Left renal cortex interstitium (tissue), 4 donors: Measurements from ENCODE around the gene PAX6. TPM values are rescaled to one million over a fixed set of nuclear protein-coding genes. Genes with fewer than 3 reads are reported as not detected.

Experiments used
- DNase-seq, 4 donors: peaks; one replicate each; pipeline ENCODE4 v3.0.0-alpha.2; 2013; ENCODE audit warnings: low read depth in 4 of 4, low spot score in 2 of 4, missing footprints in 1 of 4
- polyA plus RNA-seq, 4 donors: library from polyadenylated mRNA; unstranded; fragments of 120-200 nt; gene quantifications; one replicate each; pipeline ENCODE4 v1.2.1, GENCODE V29; 2013; ENCODE audit not compliant: insufficient read length in 4 of 4

PAX6 gene
- polyA plus RNA-seq, 4 donors, result 0.10 to 0.11 TPM; not detected in 2

DNA sequence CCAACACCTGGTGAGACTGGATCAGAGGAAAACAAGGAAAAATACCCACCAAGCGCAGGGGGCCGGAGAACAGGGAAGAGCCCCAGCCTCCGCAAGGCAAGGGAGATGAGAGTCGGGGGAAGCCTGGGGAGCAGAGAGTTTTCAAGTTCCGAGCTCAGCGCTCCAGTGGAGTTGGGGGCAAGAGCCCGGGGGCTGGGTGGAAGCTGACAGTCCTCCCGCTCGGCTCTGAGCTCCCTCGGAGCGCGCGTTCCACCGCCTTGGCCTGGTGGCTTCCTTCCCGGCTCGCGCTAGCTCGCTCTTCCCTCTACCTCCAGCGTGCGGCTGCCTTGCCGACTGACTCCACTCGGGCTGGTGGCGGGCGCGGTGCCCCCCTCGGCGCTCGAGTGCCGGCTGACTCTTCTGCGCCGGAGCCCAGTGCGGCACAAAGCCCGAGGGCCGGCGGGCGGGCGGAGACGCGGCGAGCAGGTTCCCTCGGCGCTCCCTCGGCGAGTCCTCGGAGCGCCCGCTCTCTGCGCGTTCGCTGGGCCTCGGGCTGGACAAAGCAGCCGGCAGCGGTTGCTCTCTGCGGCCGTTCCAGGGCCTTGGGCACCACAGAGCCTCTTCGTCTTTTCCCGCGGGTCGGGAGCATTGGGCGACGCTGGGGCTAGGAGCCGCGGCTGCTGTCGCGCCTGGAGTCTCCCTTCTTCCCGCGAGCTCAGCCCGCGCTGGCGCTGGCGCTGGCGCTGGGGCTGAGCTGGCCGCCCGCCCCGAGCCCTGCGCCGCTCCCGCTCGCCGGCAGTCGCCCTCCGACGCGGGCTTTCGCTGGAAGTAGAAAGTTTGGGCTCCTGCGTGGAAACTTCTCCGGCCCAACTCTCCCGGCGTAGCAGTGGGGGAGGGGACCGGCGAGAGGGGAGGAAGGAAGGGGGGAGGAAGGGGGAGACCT lies 1.0 kb downstream of the PAX6 start:
- no peak for DNase-seq

DNA sequence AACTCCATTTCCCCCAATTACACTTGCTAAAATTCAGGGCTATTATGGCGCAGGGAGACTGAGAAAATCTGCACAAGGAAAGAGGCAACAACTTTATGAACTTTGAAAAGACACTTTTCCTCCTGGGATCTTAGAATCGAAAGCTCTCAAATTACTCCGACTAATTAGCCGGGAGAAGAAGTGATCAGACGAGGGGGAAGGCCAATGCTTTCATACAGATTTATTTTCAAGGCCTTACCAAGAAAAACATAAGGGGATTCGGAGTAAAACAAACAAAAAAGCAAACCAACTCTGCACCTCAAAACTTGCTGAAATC lies 1.6 kb downstream of the PAX6 start:
- no peak for DNase-seq

DNA sequence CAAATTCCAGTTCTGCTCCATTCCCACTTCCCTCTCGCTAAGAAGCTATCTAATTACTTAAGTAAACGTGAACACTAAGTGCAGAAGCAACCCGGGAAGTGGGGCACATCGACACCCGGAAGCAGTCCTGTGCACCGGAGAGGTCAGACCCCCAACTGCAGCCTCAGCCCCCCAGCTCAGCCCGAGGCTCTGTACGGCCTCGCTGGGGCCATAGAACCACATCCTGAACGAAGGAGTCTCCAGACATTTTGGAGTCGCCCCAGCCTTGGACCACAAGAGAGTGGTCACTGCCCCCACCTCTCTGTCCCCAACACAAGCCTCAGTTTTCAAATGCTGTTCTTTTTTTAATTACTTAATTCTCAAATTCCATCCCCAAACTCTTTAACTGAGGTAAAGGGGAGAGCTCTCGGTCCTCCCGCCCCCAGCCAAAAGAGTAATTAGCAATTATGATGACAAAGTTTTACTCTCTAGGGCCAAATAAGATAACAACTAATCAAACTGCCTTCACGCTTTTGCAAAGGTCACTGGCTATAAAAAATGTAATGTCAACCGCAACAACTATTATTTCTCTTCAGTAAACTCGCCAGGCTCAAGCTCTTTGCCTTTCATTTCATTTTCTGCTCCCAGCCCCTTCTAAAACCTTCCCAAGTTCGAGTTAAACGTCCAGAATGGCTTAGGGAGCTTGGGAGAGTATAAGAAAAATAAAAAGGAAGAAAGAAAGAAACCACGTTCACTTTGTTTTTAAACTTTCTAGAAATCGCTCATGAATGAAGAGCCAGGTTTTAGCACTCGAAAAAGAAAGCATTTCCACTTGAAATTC lies 2.2 kb downstream of the PAX6 start:
- DNase-seq, result no peak

DNA sequence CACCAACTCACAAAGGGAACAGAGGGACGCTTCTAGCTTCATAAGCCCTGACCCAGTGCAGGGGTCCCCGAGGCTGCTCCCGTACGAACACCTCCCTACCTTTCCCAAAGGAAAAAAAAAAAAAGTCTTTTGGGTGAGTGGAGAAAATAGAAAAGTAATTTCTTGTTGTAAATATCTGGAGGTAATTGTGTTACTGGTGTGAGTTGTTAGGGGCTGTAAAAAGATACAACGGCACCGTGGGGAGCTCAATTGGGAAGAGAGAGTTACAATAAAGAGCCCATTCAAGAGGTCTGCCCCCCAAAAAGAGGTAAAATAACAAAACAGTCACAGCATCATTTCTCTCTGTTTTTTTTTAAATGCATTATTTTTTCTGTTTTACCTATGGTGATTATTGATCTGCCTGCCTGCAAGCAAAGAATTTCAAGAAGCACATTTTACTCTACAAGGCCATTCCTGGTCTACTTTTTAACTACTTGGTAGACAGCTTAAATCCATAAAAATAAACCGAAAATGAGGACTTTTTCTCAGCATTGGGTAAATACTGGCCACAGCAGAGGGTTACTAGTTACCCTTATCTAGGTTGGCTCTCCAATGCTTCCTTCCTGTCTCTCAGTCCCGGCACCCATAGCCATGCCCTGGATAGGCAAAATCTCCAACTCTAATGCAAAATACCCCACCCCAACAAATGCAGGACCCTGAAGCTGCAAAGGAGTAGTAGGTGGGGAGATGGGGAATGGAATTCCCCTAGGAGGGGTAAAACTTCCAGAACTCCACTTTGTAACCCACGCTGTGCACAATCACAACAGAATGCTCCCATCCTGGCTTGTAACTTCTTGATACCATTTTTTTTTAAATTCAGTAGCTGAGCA lies 3.1 kb downstream of the PAX6 start:
- DNase-seq, result no peak

DNA sequence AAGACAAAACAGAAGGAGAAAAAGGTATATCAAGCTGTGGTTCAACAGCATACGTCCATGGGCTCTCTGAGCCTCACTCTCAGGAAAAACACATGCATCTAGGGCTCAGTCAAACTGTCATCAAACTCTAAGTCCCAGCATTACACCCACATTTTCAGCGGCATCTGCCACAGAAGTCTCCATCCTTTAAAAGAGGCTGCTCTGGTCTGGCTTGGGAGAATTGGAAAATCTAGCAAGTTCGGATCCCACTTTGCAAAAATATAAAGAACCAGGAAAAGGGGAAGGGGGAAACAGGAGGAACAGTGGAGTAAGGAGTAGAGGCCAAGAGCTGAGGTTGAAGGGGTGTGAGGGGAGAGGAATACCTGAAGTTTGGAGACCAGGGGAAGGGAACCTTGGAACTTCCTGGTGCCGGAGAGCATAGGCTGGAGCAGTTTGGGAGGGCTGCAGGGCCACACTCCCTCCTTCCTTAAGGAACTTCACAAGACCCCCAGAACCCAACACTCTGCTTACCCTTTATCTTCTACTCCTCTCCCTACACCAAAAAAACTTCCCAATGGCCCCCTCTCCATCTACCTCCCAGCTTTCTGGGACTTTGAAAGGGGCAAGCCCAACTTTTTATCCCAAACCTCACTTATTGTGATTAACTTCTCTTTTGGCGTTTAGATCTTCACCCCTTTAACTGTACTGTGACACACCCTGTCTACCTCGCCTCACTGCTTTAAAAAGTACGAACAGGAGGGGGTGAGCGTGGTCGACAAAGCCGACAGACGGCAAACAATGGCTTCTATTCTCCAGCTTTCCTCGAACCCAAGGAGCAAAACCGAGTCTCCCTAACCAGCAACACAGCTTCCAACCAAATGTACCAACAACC lies 4.0 kb downstream of the PAX6 start:
- DNase-seq, result no peak

DNA sequence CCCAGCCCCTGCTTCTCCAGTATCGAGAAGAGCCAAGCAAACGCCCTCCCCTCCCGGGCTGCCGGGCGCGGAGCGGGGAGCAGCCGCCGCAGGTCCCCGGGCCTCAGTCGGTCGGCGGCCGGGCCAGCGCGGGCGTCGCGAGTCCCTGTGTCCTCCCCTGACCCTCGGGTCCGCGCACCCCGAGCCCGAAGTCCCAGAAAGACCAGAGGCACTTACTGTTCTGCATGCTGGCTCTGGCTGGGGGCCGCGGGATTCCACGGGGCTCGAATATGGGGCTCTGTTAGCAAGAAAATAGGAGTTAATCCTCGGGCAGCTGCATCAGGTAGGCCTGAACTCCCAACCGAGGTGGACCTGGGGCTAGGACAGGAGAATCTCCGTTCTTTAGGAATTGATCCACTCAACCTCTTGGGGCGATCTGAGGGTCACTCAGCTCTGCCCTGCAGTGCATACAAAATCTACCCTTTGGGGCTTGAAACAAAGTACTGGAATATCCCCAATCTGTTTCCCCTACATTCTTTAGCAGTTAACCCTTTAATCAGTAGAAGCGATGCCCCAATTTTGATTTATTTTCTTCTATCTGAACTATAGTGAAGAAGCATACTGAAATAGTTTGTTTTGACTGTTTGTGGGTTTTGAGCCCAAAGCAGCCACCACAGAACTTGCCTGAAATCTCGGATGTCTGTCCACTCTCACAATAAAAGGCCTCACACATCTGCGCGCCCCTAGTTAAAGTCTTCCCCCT lies 4.8 kb downstream of the PAX6 start:
- DNase-seq, result no peak

DNA sequence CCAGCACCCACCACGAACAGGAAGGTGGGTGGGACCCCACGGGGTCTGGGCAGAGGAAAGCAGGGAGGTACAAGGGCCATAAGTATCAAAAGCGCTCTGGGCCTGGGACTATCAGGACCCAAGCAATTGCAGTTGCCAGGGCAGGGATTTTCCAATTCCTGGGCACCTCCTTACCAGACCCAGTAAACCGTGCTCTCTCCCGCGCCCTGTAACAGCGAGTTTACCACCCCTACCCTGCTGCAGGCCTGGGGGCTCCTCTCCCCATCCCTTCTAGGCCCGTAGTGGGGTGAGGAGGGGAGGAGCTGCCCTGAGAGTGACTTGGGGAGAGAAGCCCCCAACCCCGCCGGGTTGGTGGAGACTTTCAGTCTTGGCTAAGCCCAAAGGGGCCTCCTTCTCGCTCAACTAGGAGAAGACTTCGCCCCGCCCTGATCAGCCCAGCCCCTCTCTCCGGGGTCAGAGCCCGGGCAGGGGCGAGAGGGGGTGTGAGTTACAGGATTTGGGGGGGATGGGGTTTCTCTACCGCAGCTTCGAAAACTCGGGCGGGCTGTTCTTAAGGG lies 5.4 kb downstream of the PAX6 start:
- no peak for DNase-seq

DNA sequence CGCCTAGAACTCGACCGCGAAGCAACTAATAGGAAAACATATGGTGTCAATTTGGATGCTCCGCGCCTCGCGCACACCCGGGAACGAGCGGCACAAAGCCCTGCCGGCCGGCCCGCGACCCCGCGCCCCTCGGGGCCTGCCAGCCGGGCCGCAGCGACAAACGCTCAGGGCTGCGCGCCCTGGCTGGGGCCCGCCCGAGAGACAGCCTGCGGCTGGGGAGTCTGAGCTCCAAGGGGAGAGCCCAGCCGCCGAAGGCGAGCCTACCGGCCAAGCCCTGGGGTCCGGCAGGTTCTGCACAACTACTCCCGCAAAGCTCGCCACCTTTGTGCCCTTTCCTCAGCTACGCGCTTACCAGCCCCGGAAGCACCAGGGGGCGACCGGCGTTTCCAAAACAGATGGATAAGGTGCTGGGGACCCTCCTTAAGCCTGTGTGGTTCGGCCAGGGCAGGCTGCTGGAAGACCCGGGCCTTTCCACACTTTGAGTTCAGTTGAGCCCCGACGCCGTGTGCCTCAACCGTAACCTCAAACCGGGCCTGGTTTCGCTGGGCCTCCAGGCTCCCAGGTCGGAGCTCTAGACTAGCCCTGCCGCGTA lies 6.0 kb downstream of the PAX6 start:
- DNase-seq, result no peak

DNA sequence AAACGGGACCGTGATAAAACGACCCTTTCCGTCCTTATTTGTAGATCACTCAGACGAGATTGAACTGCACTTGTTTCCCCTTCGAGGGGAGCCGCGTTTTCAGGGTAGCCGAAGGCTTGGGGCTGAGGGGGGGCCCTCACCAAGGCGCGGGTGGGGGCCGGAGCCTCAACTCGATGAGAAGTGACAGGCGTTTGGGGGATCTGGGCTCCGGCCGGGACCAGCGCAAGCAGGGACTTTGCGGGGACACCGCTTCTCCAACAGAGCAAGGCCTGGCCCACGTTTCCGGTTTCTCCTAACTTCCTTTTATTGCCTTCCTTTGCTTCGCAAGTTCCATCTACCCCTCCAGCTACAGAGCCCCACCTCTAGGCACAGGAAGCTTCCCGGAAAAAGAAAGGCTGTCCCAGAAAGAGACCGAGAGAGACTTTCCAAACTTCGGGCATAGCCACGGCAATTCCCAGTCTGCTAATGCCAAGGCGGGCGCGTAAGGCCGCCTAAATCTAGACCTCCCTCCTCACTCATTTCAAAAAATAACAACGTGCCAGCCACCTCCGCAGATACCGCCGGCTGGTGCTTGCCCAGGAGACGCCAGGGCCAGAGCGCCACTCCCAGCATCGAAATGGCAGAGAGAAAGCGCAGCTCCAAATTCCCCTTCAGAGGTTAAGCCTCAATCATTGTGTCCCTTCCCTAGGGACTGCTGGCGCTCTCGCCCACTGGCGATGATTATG lies 6.6 kb downstream of the PAX6 start:
- DNase-seq, result no peak

DNA sequence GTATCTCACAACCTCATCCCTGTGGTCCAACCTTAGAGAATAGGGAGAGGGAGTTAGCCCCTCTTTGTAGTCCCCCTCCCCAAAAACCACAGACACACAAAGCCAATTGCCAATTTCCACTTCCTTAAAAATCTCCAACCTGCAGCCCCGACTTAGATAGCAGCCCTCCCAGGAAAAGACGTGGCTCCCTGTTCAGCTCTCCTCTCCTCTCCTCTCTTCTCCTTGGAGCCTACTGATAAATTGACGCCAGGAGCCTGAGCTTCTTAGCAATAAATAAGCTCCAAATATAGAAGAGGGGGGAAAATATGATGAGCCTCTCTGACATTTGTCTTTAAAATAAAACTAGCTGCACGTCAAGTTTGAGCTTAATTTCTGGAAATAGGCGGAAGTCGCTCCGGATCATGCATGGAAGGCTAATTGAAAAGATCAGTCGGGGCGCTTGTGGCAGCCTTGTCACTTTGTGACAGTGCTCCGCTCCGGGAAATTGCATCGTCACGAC lies 7.3 kb downstream of the PAX6 start:
- no peak for DNase-seq

DNA sequence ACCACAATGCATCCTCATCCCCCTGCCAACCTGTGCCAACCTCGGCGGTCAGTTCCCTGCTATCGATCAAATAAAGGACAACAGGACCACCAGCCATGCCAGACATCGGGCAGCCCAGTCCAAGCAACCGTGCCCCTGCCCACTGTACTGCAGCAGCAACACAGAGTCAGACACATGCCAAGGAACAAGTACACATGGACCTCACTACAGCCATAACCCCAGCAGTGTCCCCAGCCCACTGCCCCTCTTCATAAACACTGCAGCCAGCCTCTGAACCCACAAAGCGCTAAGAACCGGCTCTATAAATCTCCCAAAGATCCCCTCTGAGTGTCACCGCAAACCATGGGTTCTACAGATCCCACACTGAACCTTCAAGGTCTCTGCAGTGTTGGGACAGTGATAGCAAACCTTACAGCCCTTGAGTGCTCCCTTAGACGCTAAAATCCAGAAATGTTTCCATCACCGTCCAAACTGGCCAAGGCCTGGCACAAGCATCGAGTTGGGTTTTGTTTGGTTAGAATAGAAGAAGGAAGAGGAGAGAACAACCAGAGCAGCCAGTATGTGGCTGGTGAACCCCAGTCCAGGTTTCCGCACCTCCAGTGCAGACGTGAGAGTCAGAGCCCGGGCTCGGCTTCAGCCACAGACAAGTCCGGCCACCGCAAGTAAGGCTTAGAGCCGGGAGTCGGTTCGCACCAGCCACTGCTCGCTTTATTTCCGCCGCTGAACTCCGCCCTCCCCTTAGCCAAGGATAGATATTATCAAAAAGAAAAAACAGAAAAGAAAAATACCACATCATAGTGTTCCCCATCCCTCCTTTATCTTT lies 7.9 kb downstream of the PAX6 start:
- DNase-seq, result no peak

DNA sequence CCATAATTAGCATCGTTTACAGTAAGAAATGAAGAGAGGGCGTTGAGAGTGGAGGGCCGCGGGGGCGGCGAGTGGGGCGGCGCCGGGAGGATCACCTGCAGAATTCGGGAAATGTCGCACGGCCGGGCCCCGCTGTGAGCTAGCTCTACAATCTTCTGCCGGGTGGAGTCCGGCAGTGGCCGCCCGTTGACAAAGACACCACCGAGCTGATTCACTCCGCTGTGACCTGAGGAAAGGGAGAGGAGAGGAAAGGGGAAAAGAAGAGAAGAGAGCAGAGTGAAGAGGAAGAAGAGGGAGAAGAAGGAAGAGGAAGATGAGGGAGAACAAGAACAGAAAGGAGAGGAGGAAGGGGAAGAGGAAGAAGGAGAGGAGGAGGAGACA lies 8.5 kb downstream of the PAX6 start:
- DNase-seq, result no peak

DNA sequence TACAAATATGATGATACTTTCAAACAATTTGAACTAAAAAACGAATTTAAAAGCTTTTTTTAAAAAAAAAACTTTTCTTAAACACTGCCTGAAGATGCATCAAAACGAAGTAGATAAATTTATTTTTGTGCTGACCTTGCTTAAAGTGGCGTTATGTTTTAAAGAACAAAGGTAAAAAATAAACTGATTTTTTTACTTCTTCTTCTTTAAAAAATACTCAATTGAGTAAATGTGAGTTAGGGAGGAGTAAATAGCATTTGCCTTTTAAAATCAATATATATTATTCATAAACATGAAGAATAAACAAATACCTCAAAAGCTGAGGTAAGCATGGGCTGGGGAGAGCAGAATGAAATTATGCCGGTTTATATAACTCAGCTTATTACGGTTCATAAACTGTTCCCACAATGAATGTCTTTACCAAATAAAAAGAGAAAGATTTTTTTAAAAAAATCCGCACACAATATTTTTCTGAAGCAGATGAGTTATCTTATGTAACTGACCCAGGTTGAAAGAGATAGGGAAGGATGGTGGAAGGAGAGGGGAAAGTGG lies 9.0 kb downstream of the PAX6 start:
- no peak for DNase-seq

DNA sequence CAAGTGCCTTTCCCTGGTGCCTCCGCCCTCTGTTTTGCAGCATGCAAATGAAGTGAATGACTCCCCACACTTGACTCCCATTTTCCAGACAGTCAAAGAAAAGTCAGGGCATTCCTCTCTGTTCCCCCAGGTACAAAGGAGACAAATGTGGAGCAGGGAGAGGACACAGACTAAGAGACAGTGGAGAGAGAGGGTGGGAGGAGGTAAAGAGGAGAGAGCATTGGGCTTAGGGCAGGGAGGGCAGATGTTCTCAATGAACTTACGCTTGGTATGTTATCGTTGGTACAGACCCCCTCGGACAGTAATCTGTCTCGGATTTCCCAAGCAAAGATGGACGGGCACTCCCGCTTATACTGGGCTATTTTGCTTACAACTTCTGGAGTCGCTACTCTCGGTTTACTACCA lies 9.8 kb downstream of the PAX6 start:
- DNase-seq, result no peak

DNA sequence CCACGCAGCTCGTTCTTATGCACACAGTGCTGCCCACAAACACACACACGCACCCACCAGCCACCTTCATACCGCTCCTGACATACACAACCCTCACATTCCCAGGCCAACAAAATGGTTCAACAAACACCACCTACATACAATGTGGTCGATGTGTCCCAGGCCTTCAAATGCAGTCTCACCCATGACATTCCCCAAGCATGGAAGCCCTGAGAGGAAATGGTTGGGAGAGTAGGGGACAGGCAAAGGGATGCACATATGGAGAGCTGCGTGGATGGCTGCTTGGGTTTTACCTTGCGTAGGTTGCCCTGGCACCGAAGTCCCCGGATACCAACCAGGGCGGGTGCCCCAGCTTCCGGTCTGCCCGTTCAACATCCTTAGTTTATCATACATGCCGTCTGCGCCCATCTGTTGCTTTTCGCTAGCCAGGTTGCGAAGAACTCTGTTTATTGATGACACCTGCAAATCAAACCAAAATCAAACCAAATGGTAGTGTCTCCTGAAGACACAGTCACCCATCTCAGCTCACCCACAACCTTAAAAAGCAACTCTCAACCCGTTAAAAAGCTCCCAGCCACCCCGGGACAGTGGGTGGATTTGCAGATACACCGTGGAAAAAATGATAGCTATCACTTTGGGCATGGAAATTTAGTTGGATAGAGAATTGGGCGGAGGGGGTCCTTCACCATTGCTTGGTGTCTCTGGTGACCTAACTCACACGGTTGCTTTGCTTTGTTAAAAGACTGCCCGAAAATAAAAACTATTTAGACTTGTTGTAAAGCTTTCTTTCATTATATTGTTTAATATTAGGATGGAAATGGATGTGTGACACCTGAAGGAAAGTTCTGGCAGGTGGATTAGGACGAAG lies 10.5 kb downstream of the PAX6 start:
- no peak for DNase-seq
